ENCODE results near the gene GAPVD1. TPM values are rescaled to one million over a fixed set of nuclear protein-coding genes. Genes with fewer than 3 reads are reported as not detected.

Gene GAPVD1
- total RNA-seq, 2 donors from 2014 or later, result 37.9 to 40.0 TPM

- ATAC-seq (no peak), DNase-seq (no peak)
- intact Hi-C loops (cut with DNase I, micrococcal nuclease), result no loop called here
These were observed 149.6 kb downstream of the GAPVD1 start for GRCh38 chr9:125411171-125411756.

DNA sequence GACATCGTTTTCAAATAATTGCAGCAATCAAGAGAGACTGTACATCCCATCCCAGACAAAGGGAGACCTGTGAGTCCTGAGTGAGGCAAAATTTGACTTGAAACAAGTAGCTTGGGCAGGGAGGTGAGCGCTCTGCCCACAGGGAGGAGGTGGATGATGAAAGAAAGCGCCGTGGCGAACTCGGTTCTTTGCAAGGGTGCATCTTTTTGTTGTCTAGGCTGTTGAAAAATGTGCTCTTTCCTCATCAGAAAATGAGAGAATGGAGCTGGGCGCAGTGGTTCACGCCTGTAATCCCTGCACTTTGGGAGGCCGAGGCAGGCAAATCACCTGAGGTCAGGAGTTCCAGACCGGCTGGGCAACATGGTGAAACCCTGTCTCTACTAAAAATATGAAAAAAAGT is 150.5 kb downstream of the GAPVD1 start:
- DNase-seq, result no peak
- ATAC-seq, result no peak
- intact Hi-C loops (cut with DNase I, micrococcal nuclease), result no loop called here

DNA sequence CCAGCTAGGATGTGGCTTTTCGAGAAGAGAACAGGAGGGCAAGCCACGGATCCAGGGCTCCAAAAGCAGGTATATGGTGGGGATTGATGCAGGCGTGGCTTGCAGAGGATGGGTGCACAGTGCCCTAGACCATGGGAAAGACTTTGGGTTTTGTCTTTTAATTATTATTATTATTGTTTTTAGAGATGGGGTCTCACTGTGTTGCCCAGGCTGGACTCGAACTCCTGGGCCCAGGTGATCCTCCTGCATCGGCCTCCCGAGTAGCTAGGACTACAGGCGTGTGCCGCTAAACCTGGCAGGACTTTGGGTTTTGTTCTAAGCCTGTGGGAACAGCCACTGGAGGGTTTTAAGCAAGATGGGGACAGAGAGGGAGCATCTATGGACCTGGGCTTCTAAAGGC is 152.0 kb downstream of the GAPVD1 start:
- ATAC-seq (no peak), DNase-seq (no peak)
- intact Hi-C loops (cut with DNase I, micrococcal nuclease), result no loop called here

DNA sequence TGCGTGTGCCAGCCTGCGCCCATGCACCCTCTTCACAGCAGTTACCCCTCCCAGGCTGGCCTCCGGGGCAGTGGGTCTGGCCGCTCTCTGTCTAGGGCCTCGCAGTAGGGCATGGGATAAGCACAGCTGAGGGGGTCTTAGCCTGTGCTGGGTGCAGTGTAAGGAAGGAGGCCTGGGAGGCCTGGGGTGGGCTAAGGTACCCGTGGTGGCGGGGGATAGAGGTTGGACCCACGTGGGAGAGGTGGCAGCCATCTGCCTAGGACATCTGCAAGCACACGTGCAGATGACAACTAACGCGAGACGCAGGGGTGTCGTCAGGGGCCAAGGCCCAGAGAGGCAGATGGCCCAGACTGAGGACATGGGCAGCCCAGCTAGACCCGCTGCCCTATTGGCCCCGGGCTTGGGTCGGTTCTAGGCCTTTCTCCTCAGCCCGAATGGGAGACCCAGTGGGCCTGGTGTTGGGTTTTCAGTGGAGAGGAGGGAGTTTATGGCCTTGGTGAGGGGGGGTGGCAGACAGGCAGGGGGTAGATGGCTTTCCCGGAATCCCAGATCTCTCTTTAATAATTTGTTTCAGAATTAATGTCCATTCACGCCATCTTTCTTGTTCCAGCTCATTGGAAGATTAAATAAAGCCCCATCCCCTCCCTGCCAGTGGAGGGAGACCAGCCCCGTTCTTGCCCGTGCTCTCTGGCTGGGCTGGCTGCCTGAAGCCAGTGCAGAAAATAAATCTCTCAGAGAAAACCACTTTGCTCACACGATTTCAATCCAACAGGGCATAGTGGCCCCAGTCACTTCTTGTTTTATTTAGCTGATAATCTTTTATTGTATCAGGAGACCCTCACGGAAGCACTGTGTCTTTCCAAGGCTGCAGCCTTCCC is 154.2 kb downstream of the GAPVD1 start:
- no peak for DNase-seq
- intact Hi-C loops (cut with DNase I, micrococcal nuclease), result no loop called here
- ATAC-seq, result no peak

DNA sequence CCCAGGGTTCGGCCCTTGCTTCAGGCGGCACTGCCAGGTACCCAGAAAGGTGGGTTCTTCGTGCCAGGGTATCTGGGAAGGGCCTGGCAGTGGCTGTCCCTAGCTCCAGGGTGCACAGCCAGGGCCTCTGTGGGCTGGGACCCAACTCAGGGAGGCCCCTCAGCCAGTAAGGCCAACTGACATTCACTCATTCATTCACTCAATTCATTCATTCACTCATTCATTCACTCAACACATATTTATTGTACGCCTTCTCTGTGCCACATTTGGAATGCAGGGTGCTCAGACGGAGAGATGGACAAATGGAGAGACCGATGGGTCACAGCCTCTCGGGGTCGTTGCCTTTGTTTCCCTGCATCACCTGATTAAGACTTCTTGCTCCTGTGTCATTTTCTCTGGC is 154.9 kb downstream of the GAPVD1 start:
- intact Hi-C loops (cut with DNase I, micrococcal nuclease), result no loop called here
- no peak for DNase-seq
- no peak for ATAC-seq

Other genes starting within 250 kb of the GAPVD1 start
- 1 to 10 TPM; 7.2 to 7.7 TPM for gene SCAI, start 118.3 kb upstream of the GAPVD1 start, total RNA-seq
- gene PPP6C, start 72.0 kb upstream of the GAPVD1 start, total RNA-seq, result 10 to 100 TPM; 51.1 to 53.3 TPM
- 10 to 100 TPM; 10.3 to 11.0 TPM for gene RABEPK, start 61.3 kb upstream of the GAPVD1 start, total RNA-seq
- 100 to 1,000 TPM; 193 to 227 TPM for gene HSPA5, start 20.5 kb upstream of the GAPVD1 start, total RNA-seq

Measured in left colon (tissue), 2 donors.